ENCODE data around the gene TAGLN3.
A peak's percentile ranks its signal among the peaks of the same experiment; 100 is the strongest.

The TAGLN3 gene

DNA sequence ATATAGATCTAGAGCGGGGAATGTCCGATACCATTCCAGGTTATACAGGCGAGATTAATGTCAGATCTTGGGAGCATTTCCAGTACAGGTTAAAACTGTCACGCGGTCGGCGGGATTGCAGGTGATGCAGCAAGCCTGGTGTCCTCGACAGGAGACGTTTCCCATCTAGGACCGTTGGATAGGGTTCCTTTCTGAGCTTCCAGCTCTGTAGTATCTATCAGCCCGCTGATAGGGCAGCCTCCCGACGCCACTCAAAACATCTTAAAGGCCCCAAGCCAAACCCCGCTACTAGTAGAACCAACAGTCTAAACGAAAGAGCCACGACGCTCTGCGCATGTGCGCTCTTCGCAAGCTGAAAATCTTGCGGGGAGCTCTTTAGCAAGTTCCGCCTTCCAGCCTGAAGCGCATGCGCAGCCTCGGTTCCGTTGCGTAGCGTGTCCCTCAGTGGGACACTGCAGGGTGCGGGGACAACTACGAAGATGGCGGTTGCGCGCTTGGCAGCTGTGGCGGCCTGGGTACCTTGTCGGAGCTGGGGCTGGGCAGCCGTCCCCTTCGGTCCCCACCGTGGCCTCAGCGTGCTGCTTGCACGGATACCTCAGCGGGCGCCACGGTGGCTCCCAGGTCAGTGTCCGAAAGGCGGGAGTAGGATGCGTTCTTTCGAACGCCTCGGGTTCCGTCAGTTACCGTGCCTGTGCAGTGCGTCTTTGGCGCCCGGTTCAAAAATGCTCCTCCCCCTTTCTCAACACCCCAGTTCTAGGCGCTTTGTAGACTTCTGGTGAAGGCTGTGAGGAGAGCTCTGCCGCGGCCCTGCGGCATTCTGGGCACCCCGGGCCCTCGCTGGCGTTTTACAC, 19.9 kb upstream of the TAGLN3 start, which contains the start of gene ABHD10:
Gene ABHD10, plus strand, starts transcription at position 444 of the 851 bp plus-strand sequence. Its CDS starts 36 bp downstream, at position 480.
- DNase-seq = peak; percentile 80 to 96

DNA sequence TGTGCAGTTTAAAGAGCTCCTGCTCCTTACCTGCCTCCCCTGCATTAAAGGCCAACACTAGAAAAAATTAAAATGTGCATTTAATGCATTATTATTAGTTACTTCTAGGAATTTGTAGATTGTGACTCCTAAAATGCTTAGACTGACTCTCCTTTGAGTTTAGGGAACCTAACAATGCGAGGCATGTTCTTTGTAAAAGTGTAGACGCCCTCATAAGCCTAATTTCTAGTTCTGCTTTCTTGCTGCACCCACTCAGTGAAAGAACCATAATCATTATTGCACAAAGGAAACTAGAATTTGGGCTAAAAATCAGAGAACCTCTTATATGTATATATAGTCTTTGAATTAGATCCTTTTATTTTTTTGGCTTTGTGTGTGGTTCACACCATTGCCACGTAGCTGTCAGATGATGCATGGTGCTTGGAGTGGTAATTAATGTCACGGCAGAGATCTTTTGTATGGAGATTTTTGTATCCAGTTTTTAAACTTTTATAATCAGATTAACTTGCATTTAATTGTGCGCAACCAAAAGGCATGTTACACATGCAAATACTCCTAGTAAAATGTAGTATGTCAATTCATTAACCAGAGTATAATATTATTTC, 19.2 kb upstream of the TAGLN3 start:
- DNase-seq = peak in 1 of 2 donors; percentile 44

DNA sequence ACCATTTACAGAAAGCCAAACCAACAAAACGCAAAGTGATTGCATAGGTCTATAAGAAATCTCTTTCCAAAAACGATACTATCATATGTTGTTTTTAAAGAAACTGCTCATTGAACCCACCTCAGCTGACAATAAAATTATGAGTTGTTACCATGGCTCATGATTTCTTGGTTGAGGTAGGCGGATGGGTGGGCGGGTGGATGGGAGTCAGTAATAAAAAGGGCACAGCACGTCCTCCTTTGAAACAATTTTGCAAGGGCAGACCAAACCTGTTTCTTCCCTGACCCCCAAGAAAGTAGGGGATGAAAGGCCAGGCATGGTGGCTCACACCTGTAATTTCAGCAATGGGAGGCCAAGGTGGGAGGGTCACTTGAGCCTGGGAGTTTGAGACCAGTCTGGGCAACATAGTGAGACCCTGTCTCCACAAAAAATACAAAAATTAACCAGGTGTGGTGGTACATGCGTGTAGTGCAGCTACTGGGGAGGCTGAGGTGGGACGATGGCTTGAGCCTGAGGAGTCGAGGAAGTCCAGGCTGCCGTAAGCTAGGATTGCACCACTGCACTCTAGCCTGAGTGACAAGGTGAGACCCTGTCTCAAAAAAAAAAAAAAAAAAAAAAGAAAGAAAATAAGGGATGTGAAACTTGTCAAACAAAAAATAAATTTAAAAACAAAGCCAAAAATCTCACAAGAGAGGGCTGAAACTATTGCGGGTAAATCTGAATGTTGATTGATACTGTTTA, 17.8 kb upstream of the TAGLN3 start:
- no peak for DNase-seq

DNA sequence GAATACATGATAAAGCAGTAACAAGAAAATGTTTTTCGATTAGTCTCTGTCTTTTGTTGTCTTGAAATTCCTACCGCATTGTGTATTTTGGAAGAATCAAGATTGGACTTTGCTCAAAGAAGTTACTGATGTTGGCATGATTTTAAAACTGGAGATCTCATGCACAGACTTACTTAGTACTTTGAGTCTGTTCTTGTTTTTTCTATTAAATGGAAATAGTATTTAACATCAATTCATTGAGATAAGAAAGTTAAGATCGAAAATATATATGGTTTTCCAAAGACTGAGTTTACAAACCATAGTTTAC, 17.3 kb upstream of the TAGLN3 start:
- no peak for DNase-seq

DNA sequence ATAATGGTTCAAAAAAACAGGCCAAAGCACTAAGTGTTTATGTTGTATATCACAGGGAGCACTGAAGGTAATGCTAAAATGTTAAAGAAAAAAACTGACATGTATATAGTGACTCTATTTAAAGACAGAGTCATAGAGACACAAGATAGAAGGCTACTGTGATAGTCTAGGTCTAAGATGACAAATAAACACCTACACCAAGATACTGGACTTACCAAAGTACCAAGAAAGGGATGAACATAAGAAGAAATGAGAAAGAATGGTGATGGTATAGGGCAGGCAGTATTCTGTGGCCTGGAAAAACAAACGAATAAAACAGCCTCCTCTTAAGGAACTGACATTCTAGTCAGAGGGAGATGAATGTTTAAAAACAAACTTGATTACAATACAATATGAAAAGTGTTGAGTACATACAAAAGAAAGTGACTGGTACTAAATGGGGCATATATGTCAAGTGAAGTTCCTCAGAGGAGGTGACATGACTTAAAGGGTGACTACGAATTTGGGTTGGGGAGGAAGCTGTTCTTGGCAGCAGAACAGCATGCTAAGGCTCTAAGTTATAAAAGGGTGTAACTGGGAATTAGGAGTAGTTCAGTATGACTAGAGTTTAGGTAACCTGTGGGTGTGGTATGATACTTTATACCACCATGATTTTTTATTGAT, 14.0 kb upstream of the TAGLN3 start:
- DNase-seq = no peak

DNA sequence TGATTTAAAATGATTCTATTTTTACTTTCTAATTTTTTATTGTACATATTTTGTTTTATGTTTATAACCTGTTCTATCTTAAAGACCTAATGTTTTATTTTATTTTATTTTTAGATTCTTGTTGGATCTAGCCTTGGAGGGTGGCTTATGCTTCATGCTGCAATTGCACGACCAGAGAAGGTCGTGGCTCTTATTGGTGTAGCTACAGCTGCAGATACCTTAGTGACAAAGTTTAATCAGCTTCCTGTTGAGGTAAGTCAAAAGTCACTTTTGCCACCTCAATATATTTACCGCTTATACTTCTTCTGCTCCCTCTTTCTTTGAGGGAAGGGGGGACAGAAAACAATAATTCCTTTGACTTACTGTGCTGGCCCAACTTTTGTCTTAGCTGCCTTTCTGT, 11.9 kb upstream of the TAGLN3 start:
- DNase-seq = no peak

DNA sequence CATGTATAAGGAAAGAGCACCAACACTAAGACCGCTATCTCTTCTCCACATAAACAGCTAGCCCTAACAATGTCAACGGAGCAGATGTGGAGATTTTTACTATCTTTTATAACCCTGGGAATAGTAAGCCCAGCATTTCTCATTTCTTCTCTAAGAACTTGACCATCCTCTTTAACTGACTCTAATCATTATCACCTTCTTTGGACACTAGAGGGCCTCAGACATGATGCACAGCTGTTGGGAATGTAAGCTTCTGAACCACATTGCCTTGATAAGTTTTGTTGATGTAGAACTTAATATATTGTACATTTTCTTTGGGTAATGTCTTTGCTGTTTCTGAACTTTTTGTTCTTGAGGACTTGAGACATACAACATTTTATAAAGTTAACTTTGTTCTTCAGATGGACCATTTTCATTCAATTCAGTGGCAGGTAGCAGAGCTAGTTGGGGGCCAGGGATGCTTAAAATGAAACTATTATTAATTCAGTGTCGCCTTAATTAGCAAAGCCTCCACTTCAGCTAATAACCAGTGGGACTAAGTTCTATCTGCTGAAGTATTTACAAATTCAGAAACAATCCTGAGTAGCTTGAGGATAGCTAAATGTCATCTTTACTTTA, 9.6 kb upstream of the TAGLN3 start:
- DNase-seq = peak in 1 of 2 donors; percentile 32

DNA sequence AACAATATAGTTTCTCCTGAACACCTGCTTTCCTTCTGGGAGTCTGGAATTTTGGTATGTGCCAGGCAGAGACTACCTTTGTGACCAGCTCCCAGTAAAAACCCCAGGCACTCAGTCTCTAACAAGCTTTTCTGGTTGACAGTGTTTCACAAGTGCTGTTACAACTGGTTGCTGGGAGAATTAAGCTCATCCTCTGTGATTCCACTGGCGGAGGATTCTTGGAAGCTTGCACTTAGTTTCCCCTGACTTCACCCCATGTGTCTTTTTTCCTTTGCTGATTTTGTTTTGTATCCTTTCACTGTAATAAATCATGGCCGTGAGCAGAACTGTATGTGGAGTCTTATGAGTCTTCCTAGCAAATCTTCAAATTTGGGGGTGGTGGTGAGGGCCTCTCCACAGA, 5.7 kb upstream of the TAGLN3 start:
- no peak for DNase-seq

DNA sequence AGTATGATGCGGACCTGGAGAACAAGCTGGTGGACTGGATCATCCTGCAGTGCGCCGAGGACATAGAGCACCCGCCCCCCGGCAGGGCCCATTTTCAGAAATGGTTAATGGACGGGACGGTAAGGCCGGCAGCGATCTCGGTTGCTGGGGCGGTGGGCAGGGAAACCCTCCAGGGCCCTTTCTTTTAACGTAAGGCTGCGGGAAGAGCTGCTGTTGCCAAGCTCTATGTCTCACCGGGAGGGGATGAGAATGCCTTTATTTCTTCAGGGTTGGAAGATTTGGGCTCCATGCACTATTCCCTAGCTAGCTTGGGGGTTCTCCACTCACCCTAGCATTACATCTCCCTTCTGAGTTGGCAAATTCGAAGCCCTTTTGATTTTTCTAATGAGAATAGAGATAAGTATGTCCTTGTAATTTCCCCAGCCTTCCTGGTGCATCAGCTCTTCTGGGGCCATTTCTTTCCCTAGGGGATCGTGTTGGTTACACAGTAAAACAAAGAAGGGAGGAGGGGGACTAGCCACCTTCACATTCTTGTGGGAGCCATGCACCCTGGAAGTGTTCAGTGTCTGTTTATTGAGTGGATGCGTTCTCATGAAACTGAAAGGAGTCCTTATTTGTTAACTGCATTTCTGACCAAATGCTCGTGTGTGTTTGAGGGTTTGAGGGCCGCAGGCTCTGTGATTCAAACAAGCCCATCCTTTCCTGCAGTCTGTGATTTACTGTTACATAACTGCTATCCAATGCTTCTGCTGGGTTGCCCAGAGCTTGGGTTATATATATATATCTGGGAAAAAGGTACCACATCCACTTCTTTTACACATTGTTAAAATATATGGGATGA, 982 bp downstream of the TAGLN3 start:
- no peak for DNase-seq

DNA sequence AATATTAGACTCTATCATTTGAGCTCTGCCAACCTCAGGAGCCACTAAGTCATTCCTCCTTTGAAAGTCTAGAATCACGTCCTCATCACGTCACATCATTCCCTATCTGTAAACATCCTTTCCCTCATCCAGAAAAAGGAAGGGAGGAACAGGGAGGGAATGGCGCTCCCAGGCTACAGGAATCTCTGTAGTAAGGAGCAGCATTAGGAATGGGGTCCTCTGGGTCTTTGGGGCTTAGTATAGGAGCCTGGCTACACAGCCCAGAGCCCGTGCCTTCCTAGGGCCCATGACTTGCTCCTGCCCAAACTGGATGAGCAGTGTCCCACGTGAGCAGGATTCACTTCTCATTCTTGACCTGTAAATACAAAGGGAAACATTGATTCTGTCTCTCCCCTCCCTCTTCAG, 1.6 kb downstream of the TAGLN3 start:
- DNase-seq = no peak

DNA sequence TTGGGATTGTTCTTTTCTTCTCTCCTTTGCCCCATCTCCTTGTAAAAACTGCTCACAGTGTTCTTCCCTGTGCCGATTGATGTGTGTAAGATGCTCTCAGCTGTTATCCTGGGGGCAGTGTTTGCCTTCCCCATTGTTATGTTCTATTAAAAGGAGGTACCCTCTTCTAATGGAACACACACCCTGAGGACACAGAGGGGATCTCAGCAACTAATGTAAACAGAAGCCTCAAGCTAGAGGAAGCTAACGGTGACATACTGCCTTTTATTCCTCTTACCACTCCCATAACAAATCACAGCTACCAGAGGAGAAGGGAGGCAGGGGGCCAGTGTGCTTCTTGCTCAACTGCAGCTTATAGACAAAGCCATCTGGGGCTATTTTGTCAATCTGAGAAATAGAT, 2.2 kb downstream of the TAGLN3 start:
- DNase-seq = no peak

DNA sequence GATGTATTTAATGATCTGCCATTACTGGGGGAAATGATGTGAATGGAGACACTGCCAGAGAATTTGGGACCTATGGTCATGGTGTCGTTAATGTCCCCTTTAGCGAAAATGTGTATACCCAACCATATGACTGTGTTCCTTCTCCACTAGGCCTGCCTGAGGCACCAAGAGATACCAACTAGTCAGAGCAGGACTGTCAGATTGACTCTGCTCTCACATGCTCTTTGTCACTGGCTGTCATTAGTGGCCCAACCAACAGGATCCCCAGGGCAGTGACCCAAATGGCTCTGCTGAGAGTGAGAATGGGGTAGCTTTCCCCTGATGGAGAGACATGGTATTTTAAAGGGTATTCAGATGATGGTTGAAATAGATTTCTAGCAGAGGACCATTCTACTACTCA, 2.8 kb downstream of the TAGLN3 start:
- no peak for DNase-seq

DNA sequence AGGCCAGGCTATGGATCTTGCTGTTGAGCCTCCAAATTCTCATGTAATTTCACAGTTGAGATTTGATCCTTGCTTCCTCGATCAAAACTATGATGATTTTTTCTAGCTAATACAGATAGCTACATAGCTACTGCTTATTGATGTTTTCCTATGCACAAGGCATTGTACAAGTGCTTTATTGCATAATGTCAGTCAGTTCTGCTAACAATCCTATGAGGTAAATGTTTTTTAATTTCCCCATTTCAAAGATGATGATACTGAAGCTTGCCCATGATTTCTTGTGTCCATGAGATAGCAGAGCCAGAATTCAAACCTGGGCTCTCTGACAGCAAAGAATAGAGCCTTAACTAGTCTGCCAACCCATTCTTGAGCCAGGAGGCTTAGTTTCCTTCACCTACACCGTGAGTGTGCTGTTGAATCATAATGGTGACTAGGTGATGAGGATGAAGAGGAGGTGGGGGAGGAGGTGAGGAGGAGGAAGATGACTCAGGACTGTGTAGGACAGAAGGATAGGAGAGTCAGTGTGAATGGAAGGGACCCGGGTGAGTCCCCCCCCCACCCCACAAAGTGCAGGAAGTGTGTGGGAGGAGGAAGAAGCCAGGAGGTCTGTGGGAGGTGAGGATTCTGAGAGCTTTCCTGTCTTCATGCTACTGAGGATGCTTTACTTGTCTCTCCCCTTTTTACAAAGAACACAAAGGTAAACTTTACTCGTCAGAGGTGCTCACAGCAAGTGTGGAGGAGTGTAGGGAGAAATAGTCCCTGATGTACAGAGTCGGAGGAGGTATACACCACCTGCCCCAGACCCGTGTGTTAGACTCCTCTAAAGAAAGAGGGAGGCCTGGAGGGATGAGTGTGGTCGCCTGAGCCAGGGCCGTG, 3.6 kb downstream of the TAGLN3 start:
- DNase-seq = no peak

DNA sequence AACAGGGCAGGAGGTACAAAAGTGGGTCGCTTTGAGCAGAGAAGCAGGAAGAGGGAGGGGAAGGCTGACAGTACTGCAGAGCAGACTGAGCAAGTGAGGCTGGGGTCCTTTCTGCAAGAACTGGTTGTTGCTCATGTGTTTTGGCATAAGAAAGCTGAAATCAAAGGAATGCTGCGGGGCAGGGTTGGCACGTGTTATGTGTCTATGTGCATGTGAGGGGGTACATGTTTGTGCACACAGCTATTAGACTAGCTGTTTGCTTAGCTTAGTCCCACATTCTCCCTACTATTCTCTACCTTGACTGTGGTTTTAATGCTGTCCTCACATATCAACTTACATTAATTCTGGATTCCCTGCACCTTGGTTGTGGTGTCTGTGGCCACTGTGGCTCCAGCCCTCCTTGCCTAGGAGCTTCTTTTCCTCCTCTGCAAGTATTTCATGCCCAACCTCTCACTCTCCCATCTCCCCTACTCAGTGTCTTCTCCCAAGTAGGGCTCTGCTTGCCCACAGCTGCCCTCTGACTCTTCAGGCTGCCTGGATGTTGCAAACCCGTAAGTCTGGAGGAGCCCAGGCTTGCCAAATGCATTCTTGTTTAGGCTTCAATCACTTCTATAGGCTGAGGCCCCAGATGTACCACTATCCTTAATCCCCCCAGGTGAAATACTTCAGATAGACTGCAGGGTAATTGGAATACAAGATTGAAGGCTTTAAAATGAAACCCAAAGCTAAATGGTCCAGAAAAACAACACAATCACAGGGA, 4.8 kb downstream of the TAGLN3 start:
- no peak for DNase-seq

DNA sequence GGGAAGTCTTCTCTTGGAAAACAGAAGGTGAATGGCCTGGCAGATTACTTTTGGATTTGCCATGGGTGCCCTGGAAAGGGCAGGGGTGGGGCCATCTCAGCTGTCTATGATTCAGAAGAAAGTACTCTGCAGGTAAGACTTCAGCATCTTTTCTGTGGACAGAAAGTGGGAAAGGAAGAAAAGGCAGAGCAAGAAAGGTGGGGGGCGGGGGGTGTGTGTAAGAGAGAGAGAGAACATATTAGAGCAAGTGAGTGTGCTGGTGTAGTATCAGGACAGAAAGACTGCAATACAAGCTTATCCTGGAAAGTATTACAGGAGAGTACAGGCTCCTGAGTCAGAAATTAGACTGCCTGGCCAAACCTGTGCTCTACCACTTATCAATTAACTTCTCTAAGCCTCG, 5.5 kb downstream of the TAGLN3 start:
- DNase-seq = no peak

DNA sequence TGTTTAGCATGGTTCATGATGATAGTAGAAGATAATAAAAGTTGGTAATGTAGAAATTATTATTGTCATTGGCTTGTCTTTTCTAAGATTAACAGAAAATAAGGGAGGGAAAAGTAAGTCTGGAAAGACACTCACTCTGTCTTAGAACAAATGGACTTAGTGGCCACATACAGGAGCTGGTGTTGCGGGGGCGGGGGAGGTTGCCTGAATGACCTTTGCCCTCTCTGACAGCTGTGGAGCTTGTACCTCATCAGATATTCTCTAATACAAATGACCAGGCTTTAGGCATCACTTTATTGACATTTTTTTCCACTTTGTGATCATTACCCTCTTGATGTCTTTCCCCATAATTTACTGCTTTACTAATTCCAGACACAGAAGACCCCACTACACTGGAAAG, 5.9 kb downstream of the TAGLN3 start:
- no peak for DNase-seq

DNA sequence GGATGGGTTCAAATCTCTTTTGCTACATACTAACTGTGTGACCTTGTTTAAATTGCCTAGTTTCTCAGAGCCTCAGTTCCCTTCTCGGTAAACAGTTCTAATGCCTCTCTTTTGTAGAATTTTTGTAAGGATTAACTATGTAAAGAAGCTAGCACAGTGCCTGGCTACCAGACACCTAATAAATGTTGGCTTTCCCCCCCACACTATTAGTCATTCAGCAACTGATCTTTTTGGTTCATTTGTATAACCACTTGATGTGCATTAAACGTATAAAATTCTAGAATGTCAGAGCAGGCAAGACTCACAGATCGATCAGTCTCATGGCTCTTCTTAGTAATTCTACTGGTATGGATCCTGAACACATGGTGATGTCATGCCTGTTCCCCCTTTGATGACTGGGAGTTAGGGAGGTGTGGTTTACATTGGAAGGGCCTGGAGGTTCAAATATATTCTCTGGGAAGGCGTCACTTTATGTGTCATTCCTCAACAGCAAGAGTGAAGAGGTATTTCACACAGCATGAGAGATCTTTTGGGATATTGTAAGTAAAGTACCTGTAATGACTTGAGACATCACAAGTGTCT, 6.5 kb downstream of the TAGLN3 start:
- DNase-seq = no peak

DNA sequence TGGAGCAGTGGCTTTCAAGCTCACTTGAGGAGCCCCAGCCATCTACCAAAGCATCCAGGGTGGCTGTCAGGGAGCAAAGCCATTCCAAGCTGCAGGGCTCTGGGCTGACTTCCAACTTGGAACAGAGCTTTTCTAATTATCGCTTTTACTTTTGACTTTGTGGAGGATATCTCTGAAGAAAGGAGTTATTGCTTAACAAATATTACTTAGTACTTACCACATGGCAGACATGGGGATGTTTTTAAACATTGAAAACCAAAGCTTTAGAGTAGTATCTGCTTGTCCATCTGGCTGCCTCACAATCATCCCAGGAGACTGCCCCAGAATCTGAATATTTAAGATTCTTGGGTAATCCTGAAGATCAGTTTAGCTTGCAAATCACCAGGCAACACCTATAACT, 8.9 kb downstream of the TAGLN3 start:
- DNase-seq = no peak

DNA sequence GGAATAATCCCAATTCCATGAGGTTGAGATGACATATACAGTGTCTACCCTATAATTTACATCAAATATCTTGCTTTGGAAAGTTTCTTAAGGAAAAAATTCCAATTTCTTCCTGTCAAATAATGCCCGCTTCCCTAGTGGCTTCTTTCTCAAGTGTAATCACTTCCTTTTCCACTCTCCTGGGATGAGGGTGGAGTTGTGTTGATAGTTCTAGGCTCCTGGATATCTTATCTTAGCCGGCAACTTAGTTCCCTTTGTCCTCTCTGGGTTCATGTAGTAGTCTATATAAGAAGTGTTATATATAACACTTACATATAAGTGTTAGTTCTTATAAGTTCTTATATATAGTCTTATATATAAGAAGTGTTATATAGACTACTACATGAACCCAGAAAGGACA, 10.9 kb downstream of the TAGLN3 start:
- no peak for DNase-seq

DNA sequence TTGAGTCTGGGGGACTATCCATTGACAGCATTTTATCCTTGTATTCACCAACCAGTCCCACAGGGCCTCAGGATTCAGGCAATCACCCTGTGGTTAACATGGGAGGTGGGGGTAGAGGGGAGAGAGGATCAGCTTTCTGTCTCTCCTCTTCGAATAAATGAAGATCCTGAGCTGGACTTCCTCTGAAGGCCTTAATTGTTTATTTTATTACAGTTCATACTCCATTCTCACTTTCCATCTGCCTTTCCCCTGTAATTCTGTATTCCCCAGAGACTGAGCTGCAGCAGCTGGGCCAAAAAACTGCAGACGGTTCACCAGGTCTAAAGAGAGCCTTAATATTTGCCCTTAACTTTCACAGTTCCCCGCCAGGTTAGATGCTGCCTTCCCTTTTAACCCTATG, 11.9 kb downstream of the TAGLN3 start:
- DNase-seq = no peak
